Common myeloid progenitor, CD34-positive (primary cell): ENCODE results near the gene UBE2QL1.

Experiments
- CTCF ChIA-PET: fragments of 350-600 bp; sonication (Branson Sonifier 250); formaldehyde crosslinking; loops from one replicate; lab custom pipeline; 2021; ENCODE audit warnings: antibody characterized with exemption; lab: Charles Lee
- POLR2A ChIA-PET: fragments of 350-600 bp; sonication (Branson Sonifier 250); formaldehyde crosslinking; loops from one replicate; lab custom pipeline; 2021; ENCODE audit warnings: antibody characterized with exemption; lab: Charles Lee
- DNase-seq, 3 donors: peaks; one replicate each; pipeline versions ENCODE4 v3.0.0 to v3.0.0-alpha.2; 2013
- H3K27ac ChIP-seq, 2 experiments: 1 replicate in 1 of 2; 2 replicates in 1 of 2; pipeline ENCODE4 v1.7.0; 2013; ENCODE audit warnings: inconsistent platforms in 2 of 2, low read length in 2 of 2, mild to moderate bottlenecking in 2 of 2, low read depth in 1 of 2, moderate library complexity in 1 of 2; ENCODE audit not compliant: severe bottlenecking in 2 of 2, insufficient read depth in 1 of 2, poor library complexity in 1 of 2
- H3K27me3 ChIP-seq, 5 experiments: replicated peaks in 2 of 5; 1 replicate in 3 of 5; 2 replicates in 2 of 5; pipeline versions ENCODE4 v1.6.1 to v1.7.0; 2013; ENCODE audit warnings: low read length in 4 of 5, mild to moderate bottlenecking in 2 of 5, moderate library complexity in 2 of 5, inconsistent platforms in 1 of 5; ENCODE audit not compliant: insufficient read depth in 5 of 5, control insufficient read depth in 4 of 5
- H3K36me3 ChIP-seq, 4 experiments: 1 replicate in 2 of 4; 2 replicates in 2 of 4; pipeline versions ENCODE4 v1.6.1 to v1.7.0; 2013; ENCODE audit warnings: low read length in 3 of 4, control low read depth in 1 of 4, mild to moderate bottlenecking in 1 of 4; ENCODE audit not compliant: control insufficient read depth in 4 of 4, insufficient read depth in 4 of 4
- H3K4me1 ChIP-seq, 4 experiments: 1 replicate in 3 of 4; 2 replicates in 1 of 4; pipeline versions ENCODE4 v1.6.1 to v1.7.1; 2013; ENCODE audit warnings: low read length in 3 of 4, mild to moderate bottlenecking in 3 of 4, control low read depth in 1 of 4, inconsistent platforms in 1 of 4, moderate library complexity in 1 of 4; ENCODE audit not compliant: control insufficient read depth in 4 of 4, insufficient read depth in 4 of 4; ENCODE audit errors: control extremely low read depth in 1 of 4
- H3K4me3 ChIP-seq, 7 experiments: 1 replicate in 4 of 7; 2 replicates in 3 of 7; pipeline versions ENCODE4 v1.5.1 to v1.7.0; 2013; ENCODE audit warnings: mild to moderate bottlenecking in 7 of 7, low read length in 6 of 7, moderate library complexity in 6 of 7, inconsistent platforms in 2 of 7, low read depth in 2 of 7, control low read depth in 1 of 7; ENCODE audit not compliant: insufficient read depth in 4 of 7, control insufficient read depth in 1 of 7; ENCODE audit errors: extremely low read depth in 1 of 7
- H3K9me3 ChIP-seq, 5 experiments: 1 replicate in 4 of 5; 2 replicates in 1 of 5; pipeline versions ENCODE4 v1.6.1 to v1.7.1; 2013; ENCODE audit warnings: low read length in 4 of 5, mild to moderate bottlenecking in 2 of 5, inconsistent platforms in 1 of 5, low read depth in 1 of 5, moderate library complexity in 1 of 5; ENCODE audit not compliant: control insufficient read depth in 4 of 5, insufficient read depth in 2 of 5; ENCODE audit errors: control extremely low read depth in 1 of 5
- WGBS: methylation state at CpG from one replicate; pipeline ENCODE4 v1.1.5; 2013; ENCODE audit not compliant: insufficient coverage; 5-methylcytosine and 5-hydroxymethylcytosine counted together

UBE2QL1 gene

GRCh38 chr5:6475626-6476312 lies 27.1 kb downstream of the UBE2QL1 start:
- ChIA-PET POLR2A (no interaction called here), CTCF (interaction anchor here (0.8 to 1.0 kb wide), 2 partner anchors 19 to 137 kb away, joined by 3 read pairs; no protein-coding TSS in a partner anchor)
- Histone ChIP-seq H3K27me3 (no peaks in the 10 kb centered on the region), H3K9me3 (peaks cover 0 to 3% (median 0%) of the 10 kb centered on the region in 5 experiments), H3K4me3 (no peak overlapping the region), H3K27ac (no peak overlapping the region), H3K36me3 (no peaks in the 10 kb centered on the region), H3K4me1 (no peaks in the 10 kb centered on the region)
- DNase-seq, result no peak
- 65% methylated on average over 5 of the region's 9 CpGs for WGBS

GRCh38 chr5:6476313-6476661 lies 27.6 kb downstream of the UBE2QL1 start:
- 98% methylated on average over 6 of the region's 6 CpGs for WGBS
- no peaks in the 10 kb centered on the region for H3K27me3 ChIP-seq
- ChIA-PET CTCF (no interaction called here), POLR2A (no interaction called here)
- peaks cover 0 to 3% (median 0%) of the 10 kb centered on the region in 5 experiments for H3K9me3 ChIP-seq
- H3K36me3 ChIP-seq, result no peaks in the 10 kb centered on the region
- no peak for DNase-seq
- H3K4me3 ChIP-seq, result no peak overlapping the region
- no peak overlapping the region for H3K27ac ChIP-seq
- H3K4me1 ChIP-seq, result no peaks in the 10 kb centered on the region

GRCh38 chr5:6478793-6479192 lies 30.1 kb downstream of the UBE2QL1 start:
- no peaks in the 10 kb centered on the region for H3K27me3 ChIP-seq
- 91% methylated on average over 6 of the region's 11 CpGs for WGBS
- POLR2A ChIA-PET, result no interaction called here
- no peak overlapping the region for H3K4me3 ChIP-seq
- H3K9me3 ChIP-seq, result peaks cover 0 to 4% (median 0%) of the 10 kb centered on the region in 5 experiments
- H3K27ac ChIP-seq, result no peak overlapping the region
- H3K4me1 ChIP-seq, result no peaks in the 10 kb centered on the region
- DNase-seq, result no peak
- H3K36me3 ChIP-seq, result no peaks in the 10 kb centered on the region
- CTCF ChIA-PET, result no interaction called here

- Histone ChIP-seq H3K4me3 (no peak overlapping the region), H3K4me1 (peaks cover 0 to 8% (median 6%) of the 10 kb centered on the region in 4 experiments), H3K27ac (no peak overlapping the region), H3K36me3 (no peaks in the 10 kb centered on the region), H3K27me3 (no peaks in the 10 kb centered on the region), H3K9me3 (peaks cover 0 to 4% (median 0%) of the 10 kb centered on the region in 5 experiments)
- ChIA-PET CTCF (no interaction called here), POLR2A (no interaction called here)
- WGBS, result 94% methylated on average over 11 of the region's 15 CpGs
- no peak for DNase-seq
Observed at GRCh38 chr5:6480133-6481051, 31.7 kb downstream of the UBE2QL1 start.

DNA sequence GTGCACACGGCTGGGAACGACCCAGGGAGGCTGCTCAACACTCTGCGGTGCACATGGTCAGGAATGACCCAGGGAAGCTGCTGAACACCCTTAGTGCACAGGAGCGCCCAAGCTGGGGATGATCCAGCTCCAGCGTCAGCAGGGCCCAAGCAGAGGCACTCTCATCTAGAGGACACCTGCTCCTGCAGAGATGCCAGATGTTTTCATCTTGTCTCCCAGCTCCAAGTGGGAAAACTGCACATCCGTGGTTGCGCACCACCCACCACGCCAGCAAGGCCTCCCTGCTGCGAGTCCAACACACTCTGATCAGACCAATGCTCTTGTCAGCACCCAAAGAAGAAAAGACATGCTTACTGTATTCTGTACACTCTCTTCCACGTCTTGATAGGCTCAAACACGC lies 34.1 kb downstream of the UBE2QL1 start:
- DNase-seq, result no peak
- Histone ChIP-seq H3K4me1 (peaks cover 0 to 18% (median 11%) of the 10 kb centered on the region in 4 experiments), H3K4me3 (no peak overlapping the region), H3K27me3 (no peaks in the 10 kb centered on the region), H3K27ac (no peak overlapping the region), H3K36me3 (no peaks in the 10 kb centered on the region), H3K9me3 (peaks cover 0 to 4% (median 0%) of the 10 kb centered on the region in 5 experiments)
- ChIA-PET CTCF (interaction anchor here (1.0 kb wide), 1 partner anchor 16 kb away, joined by 3 read pairs; no protein-coding TSS in a partner anchor), POLR2A (interaction anchor here (0.9 kb wide), 1 partner anchor 15 kb away, joined by 3 read pairs; no protein-coding TSS in a partner anchor)
- WGBS, result 97% methylated on average over 11 of the region's 11 CpGs

GRCh38 chr5:6483880-6484382 lies 35.3 kb downstream of the UBE2QL1 start:
- DNase-seq, result no peak
- ChIA-PET POLR2A (no interaction called here), CTCF (interaction anchor here (0.6 kb wide), 1 partner anchor 26 kb away, joined by 3 read pairs; no protein-coding TSS in a partner anchor)
- WGBS, result 99% methylated on average over 7 of the region's 9 CpGs
- Histone ChIP-seq H3K36me3 (no peaks in the 10 kb centered on the region), H3K27me3 (no peaks in the 10 kb centered on the region), H3K27ac (no peak overlapping the region), H3K9me3 (peaks cover 0 to 4% (median 0%) of the 10 kb centered on the region in 5 experiments), H3K4me3 (no peak overlapping the region), H3K4me1 (peaks cover 0 to 18% (median 12%) of the 10 kb centered on the region in 4 experiments)
